HG03457 (cell line): ENCODE results near the gene PIP4K2B.
"Not testable (repeated sequence)": the region's sequence is repeated elsewhere in the genome, so short reads cannot be mapped to it uniquely, and the experiment has no call there.

ENCODE experiments used
- ATAC-seq: cut with Tn5 transposase; IDR thresholded peaks from one replicate; pipeline ENCODE4 v1.9.1; 2021; ENCODE audit warnings: moderate number of reproducible peaks; ENCODE audit not compliant: unreplicated experiment

The PIP4K2B gene

DNA sequence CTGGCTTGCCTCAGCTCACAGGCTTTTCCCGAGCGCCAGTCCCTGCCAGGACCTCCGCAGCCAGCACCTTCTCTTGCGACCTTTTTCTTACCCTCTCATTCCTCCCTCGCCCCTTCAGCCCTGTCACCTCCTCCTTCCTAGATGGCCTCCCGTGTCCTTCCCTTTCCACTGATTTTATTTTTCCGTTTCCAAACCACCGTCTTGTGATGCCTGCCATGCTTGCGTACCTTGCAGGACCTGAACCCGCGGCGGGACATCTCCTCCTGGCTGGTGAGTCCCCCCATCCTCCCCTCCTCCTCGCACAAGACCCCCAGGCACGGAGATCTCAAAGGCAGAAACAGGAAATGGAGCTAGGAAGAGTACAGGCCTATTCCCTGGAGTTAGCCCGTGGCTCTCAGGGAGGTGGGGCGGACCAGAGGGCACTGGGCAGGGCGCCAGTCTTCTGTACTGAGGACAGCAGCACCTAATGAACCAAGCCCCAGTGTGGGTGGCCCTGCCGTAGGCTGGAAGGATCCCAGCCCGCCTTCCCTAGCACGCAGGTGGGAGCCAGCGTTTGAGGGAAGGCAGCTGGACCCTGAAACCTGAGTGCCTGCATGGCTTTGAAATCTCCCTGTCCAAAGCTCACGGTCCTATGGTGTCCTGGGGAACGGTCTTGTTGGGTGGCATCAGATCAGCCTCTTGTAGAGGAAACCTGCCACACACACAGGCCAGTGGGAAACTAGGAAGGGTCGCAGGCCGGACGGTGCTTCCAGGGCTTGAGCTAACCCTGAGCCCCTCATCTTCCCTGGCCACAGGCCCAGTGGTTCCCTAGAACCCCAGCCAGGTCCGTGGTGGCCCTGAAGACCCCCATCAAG, 68.6 kb downstream of the PIP4K2B start:
- no peak for ATAC-seq

DNA sequence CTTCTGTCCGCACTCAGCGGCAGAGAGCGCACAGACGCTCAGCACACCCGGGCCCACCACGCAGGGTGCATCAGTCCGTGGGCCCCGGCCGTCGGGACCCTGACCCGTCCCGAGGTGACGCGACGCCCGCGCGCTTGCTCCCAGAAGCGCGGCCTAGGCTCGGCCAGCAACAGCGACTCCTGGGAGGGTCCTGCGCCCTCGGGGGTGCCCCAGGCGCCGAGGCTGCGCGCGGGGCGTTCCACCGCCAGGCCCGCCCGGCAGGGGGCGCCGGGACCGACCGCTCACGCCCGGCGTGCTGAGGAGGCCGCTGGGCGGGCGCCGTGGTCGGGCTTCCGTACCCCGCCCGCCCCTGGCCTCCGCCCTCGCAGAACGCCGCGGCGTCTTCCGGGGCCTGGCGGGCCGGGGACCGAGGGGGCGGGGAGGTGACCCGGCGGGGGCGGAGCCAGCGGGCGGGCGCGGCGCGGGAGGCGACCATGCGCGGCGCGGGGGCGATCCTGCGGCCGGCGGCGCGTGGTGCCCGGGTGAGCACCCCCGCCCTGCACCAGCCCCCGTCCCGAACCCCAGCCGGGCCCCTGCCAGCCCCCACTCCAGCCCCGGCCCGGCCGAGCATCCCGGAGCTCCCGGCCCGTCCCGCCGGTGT, 69.3 kb downstream of the PIP4K2B start, which contains the start of gene CISD3:
TSS of gene CISD3 (plus strand) at position 456 of the 640 bp plus-strand sequence. CDS start at position 474, 18 bp downstream.
- peak; percentile 53 for ATAC-seq

DNA sequence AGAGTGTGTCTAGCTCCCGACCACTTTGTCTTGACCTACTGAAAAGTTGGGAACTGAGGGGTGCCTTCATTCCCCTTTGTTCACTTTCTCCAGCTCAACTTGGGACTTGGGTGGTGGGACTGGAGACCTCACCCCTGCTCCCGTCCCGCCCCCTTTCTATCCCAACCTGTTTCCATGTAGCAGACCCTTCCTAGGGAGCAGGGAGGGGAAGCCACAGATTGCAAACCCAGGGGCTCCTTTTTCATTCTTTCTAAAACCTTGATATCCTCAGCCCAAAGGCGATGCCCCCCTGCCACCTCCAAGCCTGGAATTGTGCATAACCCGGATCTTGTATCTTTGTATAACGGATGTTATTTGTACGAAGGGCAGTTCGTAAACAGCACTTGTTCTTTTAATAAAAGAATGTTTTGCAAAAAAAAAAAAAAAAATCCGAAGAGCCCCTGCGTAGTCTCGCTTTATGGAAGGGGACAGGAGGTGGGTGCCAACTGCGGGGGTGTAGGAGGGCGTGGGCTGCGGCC, 69.9 kb downstream of the PIP4K2B start:
- no peak for ATAC-seq

DNA sequence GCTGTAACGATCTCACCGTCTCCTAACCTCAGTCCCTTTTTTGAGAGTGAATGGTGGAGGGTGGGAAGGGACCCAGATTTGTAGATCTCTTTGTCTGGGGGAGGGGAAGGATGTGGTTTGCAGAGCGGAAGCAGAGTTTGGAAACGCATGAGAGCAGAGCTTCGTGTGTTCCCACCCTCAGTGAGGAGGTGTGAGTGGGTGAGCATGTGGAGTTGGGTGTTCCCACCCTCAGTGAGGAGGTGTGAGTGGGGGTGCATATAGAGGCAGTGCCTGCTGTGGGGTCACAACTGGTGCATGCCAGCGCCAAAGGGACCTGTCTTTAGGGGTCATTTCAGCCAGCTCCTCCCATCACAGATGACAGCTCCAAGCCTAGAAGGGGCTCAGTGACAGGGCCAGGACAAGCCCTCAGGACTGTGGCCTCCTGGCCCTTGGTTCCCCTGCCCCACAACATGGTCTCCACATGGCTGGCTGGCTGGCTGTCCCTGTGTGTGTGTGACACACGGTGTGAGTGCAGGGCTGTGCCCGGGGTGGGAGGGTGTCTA, 71.0 kb downstream of the PIP4K2B start:
- ATAC-seq: no peak

DNA sequence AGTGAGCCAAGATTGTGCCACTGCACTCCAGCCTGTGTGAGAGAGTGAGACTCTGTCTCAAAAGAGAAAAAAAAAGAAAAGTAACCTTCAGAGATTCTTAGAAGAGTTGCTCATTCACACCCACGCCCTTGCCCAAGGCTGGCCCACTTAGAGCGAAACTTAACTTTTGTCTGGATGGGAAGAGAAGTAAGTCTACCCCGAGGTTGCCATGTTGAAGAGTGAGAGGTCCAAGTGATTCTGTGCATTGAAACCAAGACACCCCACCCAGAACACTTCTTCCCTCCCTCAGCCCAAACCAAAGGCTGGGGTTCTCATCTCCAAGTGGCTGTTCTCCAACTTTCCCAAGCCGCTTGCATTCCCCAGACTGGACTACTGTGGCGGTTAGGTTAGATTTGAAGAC, 71.6 kb downstream of the PIP4K2B start:
- no peak for ATAC-seq

DNA sequence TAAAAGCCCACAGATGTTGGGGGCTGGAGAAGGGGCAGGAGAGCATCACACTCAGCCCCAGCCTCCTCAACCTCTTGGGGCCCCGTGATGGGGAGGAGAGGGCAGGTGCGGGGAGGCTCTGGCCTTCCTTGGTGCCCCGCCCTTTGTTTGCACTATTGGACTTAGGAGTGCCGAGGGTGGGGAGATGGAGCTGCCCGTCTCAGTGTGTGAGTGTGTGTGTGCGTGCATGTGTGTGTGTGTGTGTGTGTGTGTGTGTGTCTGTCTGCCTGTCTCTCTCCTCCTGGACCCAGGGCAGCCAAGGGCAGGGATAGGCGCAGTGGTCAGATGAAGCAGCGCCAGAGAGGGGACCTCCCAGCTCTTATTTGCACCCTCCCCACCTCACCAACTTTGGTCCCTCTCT, 73.2 kb downstream of the PIP4K2B start:
- ATAC-seq: not testable (repeated sequence)

DNA sequence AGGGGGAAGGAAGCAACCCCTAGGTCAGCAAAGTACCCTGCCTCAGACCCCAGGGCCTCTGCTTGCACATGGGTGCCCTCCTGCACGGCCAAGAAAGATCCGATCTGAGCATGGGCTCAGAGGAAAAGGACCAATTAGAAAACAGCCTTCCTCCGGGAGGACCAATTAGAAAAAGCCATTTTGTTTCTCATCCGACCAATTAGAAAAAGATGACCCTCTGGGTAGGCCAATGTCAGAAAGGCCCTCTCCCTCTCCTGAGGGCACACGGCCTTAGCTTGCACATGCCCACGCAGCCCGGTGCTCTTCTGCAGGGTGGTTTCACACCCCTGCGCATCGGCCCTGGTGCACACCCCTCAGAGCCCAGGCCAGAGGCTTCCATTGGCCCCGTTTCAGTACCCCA, 74.3 kb downstream of the PIP4K2B start:
- ATAC-seq: no peak

DNA sequence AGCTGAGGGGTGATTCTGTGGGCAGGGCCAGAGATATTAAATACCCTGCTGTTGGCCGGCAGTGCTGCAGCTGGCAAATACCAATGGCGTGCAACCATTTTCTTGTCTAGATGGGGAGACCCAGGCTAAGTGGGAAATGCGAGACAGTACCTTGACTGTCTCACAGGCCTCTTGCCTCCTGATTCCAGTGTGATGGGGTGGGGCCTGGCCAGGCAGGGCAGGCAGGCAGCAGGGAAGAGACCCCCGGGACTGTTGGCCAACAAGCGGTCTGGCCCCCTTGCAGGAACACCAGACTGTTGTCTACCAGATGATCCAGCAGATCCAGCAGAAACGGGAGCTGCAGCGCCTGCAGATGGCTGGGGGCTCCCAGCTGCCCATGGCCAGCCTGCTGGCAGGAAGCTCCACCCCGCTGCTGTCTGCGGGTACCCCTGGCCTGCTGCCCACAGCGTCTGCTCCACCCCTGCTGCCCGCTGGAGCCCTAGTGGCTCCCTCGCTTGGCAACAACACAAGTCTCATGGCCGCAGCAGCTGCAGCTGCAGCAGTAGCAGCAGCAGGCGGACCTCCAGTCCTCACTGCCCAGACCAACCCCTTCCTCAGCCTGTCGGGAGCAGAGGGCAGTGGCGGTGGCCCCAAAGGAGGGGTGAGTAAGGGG, 74.9 kb downstream of the PIP4K2B start:
- no peak for ATAC-seq

DNA sequence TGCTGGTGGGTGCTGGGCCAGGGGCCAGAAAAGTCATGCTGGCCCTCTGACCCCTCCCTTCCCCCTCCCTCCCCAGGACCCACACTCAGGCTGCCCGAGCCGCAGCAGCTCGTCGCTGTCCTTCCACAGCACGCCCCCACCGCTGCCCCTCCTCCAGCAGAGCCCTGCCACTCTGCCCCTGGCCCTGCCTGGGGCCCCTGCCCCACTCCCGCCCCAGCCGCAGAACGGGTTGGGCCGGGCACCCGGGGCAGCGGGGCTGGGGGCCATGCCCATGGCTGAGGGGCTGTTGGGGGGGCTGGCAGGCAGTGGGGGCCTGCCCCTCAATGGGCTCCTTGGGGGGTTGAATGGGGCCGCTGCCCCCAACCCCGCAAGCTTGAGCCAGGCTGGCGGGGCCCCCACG, 77.6 kb downstream of the PIP4K2B start:
- no peak for ATAC-seq

DNA sequence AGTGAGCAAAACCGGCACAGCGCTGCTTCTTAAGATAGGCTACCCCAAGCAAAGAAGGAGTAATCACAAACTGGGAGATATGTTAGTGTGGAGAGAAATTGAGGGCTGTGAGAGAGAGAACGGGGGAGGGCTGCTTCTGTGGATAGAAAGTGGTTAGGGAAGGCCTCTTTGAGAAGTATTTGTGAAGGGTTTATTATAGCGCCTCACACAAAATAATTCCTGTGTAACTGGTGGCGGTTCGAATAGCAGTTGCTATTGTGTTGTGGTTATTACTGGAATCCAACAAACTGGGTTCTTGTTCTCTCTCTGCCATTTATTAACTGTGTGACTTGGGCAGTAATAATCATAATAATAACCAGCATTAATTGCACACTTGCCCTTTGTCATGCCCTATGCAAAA, 78.4 kb downstream of the PIP4K2B start:
- no peak for ATAC-seq

DNA sequence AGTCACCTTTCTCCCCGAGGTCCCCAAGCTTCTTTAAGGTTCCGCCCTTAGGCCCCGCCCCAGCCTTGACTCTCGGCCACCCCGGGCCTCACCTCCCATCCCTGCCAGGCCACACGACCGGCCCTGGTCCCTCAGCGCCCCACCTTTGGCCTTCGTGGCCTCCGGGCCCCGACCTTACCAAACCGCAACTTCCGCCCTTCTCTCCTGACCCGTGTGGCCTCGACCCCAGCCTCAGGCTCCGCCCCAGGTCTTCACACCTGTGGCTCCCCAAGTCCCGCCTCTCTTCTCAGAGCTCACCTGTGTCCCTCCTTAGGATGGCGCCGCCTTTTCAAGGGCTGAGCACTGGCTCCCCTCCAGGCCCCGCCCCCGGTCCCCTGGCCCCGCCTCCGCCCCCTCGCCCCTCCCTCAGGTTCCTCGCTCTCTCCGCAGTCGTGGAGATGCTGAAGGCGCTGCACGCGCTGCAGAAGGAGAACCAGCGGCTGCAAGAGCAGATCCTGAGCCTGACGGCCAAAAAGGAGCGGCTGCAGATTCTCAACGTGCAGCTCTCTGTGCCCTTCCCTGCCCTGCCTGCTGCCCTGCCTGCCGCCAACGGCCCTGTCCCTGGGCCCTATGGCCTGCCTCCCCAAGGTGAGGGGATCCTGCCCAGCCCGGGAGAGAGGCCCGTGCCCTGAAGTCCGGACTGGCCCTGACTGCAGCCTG, 79.3 kb downstream of the PIP4K2B start:
- ATAC-seq: no peak

DNA sequence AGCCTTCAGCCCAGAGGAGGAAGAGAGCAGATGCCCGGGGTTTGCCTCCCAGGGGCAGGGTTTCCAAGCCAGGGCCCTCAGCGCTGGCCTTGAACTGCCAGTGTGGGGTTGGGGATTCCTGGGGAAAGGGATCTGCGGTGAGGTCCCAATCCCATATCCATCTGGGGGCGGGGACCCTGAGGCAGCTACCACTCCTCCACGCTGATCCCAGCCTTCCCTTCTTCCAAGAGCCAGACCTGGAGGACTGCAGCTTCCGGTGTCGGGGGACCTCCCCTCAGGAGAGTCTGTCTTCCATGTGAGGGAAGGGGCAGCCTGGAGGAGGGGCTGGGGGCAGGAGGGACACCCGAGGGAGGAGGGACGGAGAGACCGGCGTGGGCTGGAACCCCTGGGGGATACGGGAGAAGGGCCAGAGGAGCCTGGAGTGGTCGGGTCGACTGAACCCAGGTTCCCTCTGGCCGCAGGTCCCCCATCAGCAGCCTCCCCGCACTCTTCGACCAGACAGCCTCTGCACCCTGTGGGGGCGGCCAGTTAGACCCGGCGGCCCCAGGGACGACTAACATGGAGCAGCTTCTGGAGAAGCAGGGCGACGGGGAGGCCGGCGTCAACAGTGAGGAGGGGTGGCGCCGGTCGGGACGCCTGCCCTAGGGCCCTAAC, 79.9 kb downstream of the PIP4K2B start:
- no peak for ATAC-seq

DNA sequence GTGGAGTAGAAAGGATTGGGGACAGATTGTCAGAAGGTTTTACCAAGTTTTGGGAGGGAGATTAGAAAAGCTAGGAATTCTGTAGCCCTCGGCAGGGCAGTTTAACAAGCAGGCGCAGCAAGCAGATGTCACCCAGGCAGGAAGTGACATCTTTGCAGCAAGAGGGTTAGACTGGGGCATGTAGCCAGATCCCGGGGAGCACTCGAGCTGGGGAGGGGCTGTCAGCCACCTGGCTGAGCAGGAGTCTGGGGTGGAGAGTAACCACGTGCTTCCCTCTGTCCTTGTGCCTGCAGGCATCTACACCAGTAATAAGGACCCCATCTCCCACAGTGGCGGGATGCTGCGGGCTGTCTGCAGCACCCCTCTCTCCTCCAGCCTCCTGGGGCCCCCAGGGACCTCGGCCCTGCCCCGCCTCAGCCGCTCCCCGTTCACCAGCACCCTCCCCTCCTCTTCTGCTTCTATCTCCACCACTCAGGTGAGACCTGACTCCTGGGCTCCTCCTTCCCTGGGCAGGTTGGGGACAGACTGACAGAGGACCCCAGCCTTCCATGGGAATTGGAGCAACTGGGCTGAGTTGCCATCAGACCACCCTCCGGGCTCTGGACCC, 82.1 kb downstream of the PIP4K2B start:
- ATAC-seq: no peak

DNA sequence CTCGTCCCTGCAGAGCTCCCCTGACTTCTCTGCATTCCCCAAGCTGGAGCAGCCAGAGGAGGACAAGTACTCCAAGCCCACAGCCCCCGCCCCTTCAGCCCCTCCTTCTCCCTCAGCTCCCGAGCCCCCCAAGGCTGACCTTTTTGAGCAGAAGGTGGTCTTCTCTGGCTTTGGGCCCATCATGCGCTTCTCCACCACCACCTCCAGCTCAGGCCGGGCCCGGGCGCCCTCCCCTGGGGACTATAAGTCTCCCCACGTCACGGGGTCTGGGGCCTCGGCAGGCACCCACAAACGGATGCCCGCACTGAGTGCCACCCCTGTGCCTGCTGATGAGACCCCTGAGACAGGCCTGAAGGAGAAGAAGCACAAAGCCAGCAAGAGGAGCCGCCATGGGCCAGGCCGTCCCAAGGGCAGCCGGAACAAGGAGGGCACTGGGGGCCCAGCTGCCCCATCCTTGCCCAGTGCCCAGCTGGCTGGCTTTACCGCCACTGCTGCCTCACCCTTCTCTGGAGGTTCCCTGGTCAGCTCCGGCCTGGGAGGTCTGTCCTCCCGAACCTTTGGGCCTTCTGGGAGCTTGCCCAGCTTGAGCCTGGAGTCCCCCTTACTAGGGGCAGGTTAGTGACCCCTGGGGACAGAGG, 82.9 kb downstream of the PIP4K2B start:
- ATAC-seq: no peak
